A673 (cell line): ENCODE results near the gene PRDM16.

Source experiments
- EZH2 ChIP-seq: fragments of 200-600 bp; sonication (generic); IDR thresholded peaks from 2 replicates; pipeline ENCODE4 v1.6.1; 2017; ENCODE audit warnings: borderline replicate concordance, low read depth, mild to moderate bottlenecking, mixed read lengths, antibody characterized with exemption, low read length; ENCODE audit not compliant: poor library complexity, severe bottlenecking
- TF ChIP-seq, protein P1 (sequence below): fragments of 300-800, 200-600 bp; sonication (generic); conservative IDR thresholded peaks from 2 replicates; pipeline ENCODE4 v1.5.1; 2017; ENCODE audit warnings: low read depth, mild to moderate bottlenecking, antibody characterized with exemption, low read length, moderate library complexity, mixed read lengths

DNA sequence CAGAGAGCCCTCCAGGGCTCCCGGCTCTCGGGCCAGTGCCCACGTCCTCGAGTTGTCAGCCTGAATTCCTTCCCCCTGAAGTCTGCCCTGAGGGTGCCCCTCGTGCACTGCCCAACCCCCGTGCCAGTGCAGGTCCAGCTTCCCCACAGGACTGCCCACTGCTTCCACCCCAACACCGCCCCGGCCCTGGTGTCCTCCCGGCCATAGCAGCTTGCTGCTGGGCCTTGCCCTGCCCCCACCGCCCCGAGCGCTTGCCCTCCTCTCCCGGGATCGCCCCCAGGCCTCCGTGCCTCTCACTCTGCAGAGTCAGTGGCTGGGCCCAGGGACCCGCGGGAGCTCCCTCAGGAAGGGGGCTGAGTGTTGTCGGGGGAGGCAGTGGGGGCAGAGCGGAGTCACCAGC lies 361.4 kb downstream of the PRDM16 start:
- TF ChIP-seq, protein P1, sequence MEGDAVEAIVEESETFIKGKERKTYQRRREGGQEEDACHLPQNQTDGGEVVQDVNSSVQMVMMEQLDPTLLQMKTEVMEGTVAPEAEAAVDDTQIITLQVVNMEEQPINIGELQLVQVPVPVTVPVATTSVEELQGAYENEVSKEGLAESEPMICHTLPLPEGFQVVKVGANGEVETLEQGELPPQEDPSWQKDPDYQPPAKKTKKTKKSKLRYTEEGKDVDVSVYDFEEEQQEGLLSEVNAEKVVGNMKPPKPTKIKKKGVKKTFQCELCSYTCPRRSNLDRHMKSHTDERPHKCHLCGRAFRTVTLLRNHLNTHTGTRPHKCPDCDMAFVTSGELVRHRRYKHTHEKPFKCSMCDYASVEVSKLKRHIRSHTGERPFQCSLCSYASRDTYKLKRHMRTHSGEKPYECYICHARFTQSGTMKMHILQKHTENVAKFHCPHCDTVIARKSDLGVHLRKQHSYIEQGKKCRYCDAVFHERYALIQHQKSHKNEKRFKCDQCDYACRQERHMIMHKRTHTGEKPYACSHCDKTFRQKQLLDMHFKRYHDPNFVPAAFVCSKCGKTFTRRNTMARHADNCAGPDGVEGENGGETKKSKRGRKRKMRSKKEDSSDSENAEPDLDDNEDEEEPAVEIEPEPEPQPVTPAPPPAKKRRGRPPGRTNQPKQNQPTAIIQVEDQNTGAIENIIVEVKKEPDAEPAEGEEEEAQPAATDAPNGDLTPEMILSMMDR = no peak
- TF ChIP-seq EZH2 = no peak
